Body of pancreas (tissue), 4 donors: ENCODE data around the gene WWOX.

Experiments
- CTCF ChIP-seq, 7 experiments: fragments of 450-650 bp in 4 of 7; fragments of 200-600 bp in 3 of 7; sonication (generic) in 3 of 7; IDR thresholded peaks; one replicate each; pipeline ENCODE4 v1.5.1; 2016 to 2019; ENCODE audit warnings: antibody characterized with exemption in 7 of 7
- POLR2A ChIP-seq, 3 donors: fragments of 450-650 bp; IDR thresholded peaks; one replicate each; pipeline ENCODE4 v1.6.1; 2016; ENCODE audit warnings: antibody characterized with exemption in 3 of 3, mild to moderate bottlenecking in 2 of 3

- TF ChIP-seq CTCF (IDR thresholded peaks at IDR 0.05) (no peak), POLR2A (IDR thresholded peaks at IDR 0.05) (no peak)
Observed at GRCh38 chr16:78479723-78480122, 380.3 kb downstream of the WWOX start.
